Sciatic nerve (tissue), 2 donors: ENCODE measurements around the gene NSDHL. TPM values are rescaled to one million over a fixed set of nuclear protein-coding genes. Genes with fewer than 3 reads are reported as not detected.
A peak's percentile ranks its signal among the peaks of the same experiment; 100 is the strongest.
"Not testable (repeated sequence)": the region's sequence is repeated elsewhere in the genome, so short reads cannot be mapped to it uniquely, and the experiment has no call there.

Experiments
- ATAC-seq: fragments of 200-7000 bp; cut with Tn5 transposase; one replicate; pipeline ENCODE4 v1.9.1; 2020; ENCODE audit warnings: mild to moderate bottlenecking, moderate library complexity
- DNase-seq: peaks from one replicate; pipeline ENCODE4 v3.0.0-alpha.2; 2020; ENCODE audit warnings: low spot score
- intact Hi-C: fragments of 100-400 bp; cut with DNase I; formaldehyde crosslinking; loops from one replicate; pipeline ENCODE4 v1.14.2; 2022
- total RNA-seq: library from RNA; stranded (reverse); fragmentation: NEBNext Ultra II Directional; extraction: Animal tissue kit (Norgen Biotek cat#: 25700); gene quantifications from one replicate; pipeline ENCODE4 v1.2.1, GENCODE V29; 2021
- donor health status: DM: no; HTN: no; CAD: no.
- donor health status: DM: no; HTN: no; CAD: no.

NSDHL gene
- total RNA-seq, 1 donor from 2014 or later: 18.0 TPM

GRCh38 chrX:152904151-152905080 lies 73.6 kb downstream of the NSDHL start:
- DNase-seq (no peak), ATAC-seq (peak; percentile 60)

GRCh38 chrX:152905081-152905420 lies 74.2 kb downstream of the NSDHL start:
- ATAC-seq: no peak

More at GRCh38 chrX:152904151-152905080, 73.6 kb downstream of the NSDHL start:
- intact Hi-C loops: no loop called here

GRCh38 chrX:152907084-152907651 lies 76.3 kb downstream of the NSDHL start:
- ATAC-seq (no peak), DNase-seq (no peak)
- intact Hi-C loops: no loop called here

More at GRCh38 chrX:152905081-152905420, 74.2 kb downstream of the NSDHL start:
- DNase-seq: no peak
- intact Hi-C loops: no loop called here

- intact Hi-C loops: no loop called here
- DNase-seq (no peak), ATAC-seq (no peak)
Observed at GRCh38 chrX:152908486-152908885, 77.6 kb downstream of the NSDHL start.

- DNase-seq, ATAC-seq, intact Hi-C loops: not testable (repeated sequence)
Observed at GRCh38 chrX:152910018-152910417, 79.2 kb downstream of the NSDHL start.

GRCh38 chrX:152912106-152912505 lies 81.2 kb downstream of the NSDHL start:
- intact Hi-C loops: no loop called here
- ATAC-seq (no peak), DNase-seq (no peak)

GRCh38 chrX:152912641-152913040 lies 81.8 kb downstream of the NSDHL start:
- no peak for ATAC-seq
- DNase-seq: no peak
- intact Hi-C loops: no loop called here

GRCh38 chrX:152913346-152913745 lies 82.5 kb downstream of the NSDHL start:
- DNase-seq (no peak), ATAC-seq (no peak)
- intact Hi-C loops: no loop called here

GRCh38 chrX:152913910-152914309 lies 83.0 kb downstream of the NSDHL start:
- intact Hi-C loops: no loop called here
- ATAC-seq (no peak), DNase-seq (no peak)

GRCh38 chrX:152915541-152916241 lies 84.8 kb downstream of the NSDHL start:
- ATAC-seq: no peak
- DNase-seq: no peak
- intact Hi-C loops: no loop called here

GRCh38 chrX:152917656-152918579 lies 87.1 kb downstream of the NSDHL start:
- DNase-seq (no peak), ATAC-seq (peak; percentile 21)
- intact Hi-C loops: no loop called here

GRCh38 chrX:152918707-152919106 lies 87.8 kb downstream of the NSDHL start:
- no peak for ATAC-seq
- intact Hi-C loops: no loop called here

More at GRCh38 chrX:152918707-152919106, 87.8 kb downstream of the NSDHL start:
- no peak for DNase-seq

Other genes with a start within 250 kb of the NSDHL start
- 5.3 TPM for gene GABRQ, start 193.2 kb upstream of the NSDHL start, total RNA-seq
- not detected for gene MAGEA3, start 132.3 kb upstream of the NSDHL start, total RNA-seq
- gene CSAG2, start 121.8 kb upstream of the NSDHL start, total RNA-seq: not detected
- not detected for gene MAGEA2B, start 116.4 kb upstream of the NSDHL start, total RNA-seq
- gene CSAG1, start 97.3 kb upstream of the NSDHL start, total RNA-seq: not detected
- gene MAGEA12, start 97.3 kb upstream of the NSDHL start, total RNA-seq: not detected
- not detected for gene MAGEA2, start 77.2 kb upstream of the NSDHL start, total RNA-seq
- gene CSAG3, start 71.8 kb upstream of the NSDHL start, total RNA-seq: not detected
- gene MAGEA6, start 61.4 kb upstream of the NSDHL start, total RNA-seq: not detected
- gene CETN2, start 306 bp upstream of the NSDHL start, total RNA-seq: 25.0 TPM
- gene ZNF185, start 67.0 kb downstream of the NSDHL start, total RNA-seq: 26.9 TPM
- not detected for gene PNMA5, start 163.1 kb downstream of the NSDHL start, total RNA-seq
- gene PNMA3, start 225.4 kb downstream of the NSDHL start, total RNA-seq: 1.1 TPM
- gene PNMA6A, start 241.4 kb downstream of the NSDHL start, total RNA-seq: 4.9 TPM